Fibroblast of the aortic adventitia (primary cell): Measurements from ENCODE around the gene CNTN5. TPM values are rescaled to one million over a fixed set of nuclear protein-coding genes. Genes with fewer than 3 reads are reported as not detected.

ENCODE experiments used
- DNase-seq: peaks from one replicate; pipeline ENCODE4 v3.0.0-alpha.2; 2010; ENCODE audit warnings: low read depth
- H3K4me3 ChIP-seq: 2 replicates; pipeline ENCODE4 v1.5.1; 2011; ENCODE audit warnings: low read depth, mild to moderate bottlenecking, control low read depth, low read length, moderate library complexity
- CTCF ChIP-seq: IDR thresholded peaks from 2 replicates; pipeline ENCODE4 v1.5.1; 2011; ENCODE audit warnings: mild to moderate bottlenecking, low read length, control low read depth, inconsistent platforms; ENCODE audit not compliant: insufficient read depth
- total RNA-seq: library from RNA; depleted of rRNA; stranded (reverse); fragments of >200 nt; gene quantifications from 2 replicates; pipeline ENCODE4 v1.2.3, GENCODE V29; 2012; ENCODE audit warnings: low replicate concordance

Gene CNTN5
- total RNA-seq, 1 donor: 0.90 TPM

- H3K4me3 ChIP-seq: no peak overlapping the region
- DNase-seq: no peak
- TF ChIP-seq CTCF: no peak
Observed at GRCh38 chr11:100354736-100355135, 1334.0 kb downstream of the CNTN5 start.

GRCh38 chr11:100356035-100356434 is 1335.3 kb downstream of the CNTN5 start:
- no peak for DNase-seq
- TF ChIP-seq CTCF: no peak
- no peak overlapping the region for H3K4me3 ChIP-seq

GRCh38 chr11:100359281-100359680 is 1338.5 kb downstream of the CNTN5 start:
- H3K4me3 ChIP-seq: no peak overlapping the region
- TF ChIP-seq CTCF: no peak
- DNase-seq: no peak

- no peak for TF ChIP-seq CTCF
- no peak overlapping the region for H3K4me3 ChIP-seq
- no peak for DNase-seq
Observed at GRCh38 chr11:100367892-100368291, 1347.1 kb downstream of the CNTN5 start.

- no peak for DNase-seq
- TF ChIP-seq CTCF: no peak
Observed at GRCh38 chr11:100383357-100383865, 1362.7 kb downstream of the CNTN5 start.

GRCh38 chr11:100396266-100396665 is 1375.5 kb downstream of the CNTN5 start:
- no peak for DNase-seq
- no peak for TF ChIP-seq CTCF

More at GRCh38 chr11:100383357-100383865, 1362.7 kb downstream of the CNTN5 start:
- H3K4me3 ChIP-seq: no peak overlapping the region

GRCh38 chr11:100397401-100397800 is 1376.7 kb downstream of the CNTN5 start:
- H3K4me3 ChIP-seq: no peak overlapping the region
- DNase-seq: no peak
- TF ChIP-seq CTCF: no peak

More at GRCh38 chr11:100396266-100396665, 1375.5 kb downstream of the CNTN5 start:
- no peak overlapping the region for H3K4me3 ChIP-seq
